T1000 (cell line): ENCODE results near the gene NMRAL1.

Source experiments
- DNase-seq: peaks from one replicate; lab custom pipeline; 2025; ENCODE audit warnings: mixed read lengths; lab: John Stamatoyannopoulos, UW

The NMRAL1 gene

DNA sequence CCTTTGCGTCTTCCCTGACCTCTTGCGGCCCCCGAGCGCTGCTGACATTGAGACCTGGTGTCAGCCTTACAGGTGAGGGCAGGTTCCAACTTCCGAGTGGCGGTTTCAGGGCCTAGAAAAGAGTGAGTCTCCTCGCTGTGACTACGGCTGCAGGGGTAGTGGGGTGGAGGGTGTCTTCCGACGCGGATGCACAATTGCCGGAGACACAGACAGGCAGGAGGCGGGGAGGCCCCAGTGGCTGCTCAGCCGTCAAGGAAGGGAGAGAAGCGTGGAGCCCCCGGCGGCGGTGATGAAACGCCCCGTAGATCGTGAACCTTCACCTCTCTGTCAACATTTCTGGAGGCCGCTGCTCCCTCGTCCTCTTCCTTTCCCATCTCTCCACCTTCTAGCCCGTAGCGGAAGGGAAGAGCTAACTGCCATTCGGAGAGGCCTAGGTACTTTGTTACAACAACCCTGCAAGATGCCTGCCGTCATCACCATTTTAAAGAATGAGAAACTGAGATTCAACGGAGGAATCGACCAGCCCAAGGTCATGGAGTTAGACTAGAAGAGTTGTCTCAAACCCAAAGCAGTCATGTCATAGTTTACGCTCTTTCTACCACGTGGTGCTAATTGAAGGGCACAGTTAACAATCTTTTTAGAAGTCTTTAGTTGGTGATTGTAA is 48.3 kb downstream of the NMRAL1 start:
- no peak for DNase-seq

DNA sequence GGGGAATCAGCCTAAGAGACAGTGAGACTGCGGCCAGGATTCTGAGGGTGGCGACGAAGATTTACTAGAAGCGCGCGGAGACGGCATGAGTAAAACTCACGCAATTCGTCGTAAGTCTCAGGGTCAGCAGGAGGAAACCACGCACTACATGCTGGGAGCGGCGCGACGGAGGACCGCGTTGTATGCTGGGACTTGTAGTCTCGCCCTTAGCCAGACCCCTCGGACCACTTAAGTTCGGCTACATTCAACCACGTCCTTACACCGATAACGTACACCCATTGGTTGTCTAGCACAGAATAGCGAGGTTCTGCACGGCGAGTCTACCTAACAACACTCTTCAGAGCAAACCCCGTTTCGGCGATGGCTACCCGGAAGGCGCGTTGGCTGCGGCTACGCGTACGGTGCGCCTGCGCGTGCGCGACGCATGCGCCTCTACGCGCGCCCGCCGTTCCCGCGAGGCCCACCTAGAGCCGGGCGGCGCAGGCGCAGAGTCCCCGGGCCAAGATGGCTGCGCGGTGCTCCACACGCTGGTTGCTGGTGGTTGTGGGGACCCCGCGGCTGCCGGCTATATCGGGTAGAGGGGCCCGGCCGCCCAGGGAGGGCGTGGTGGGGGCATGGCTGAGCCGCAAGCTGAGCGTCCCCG is 48.9 kb downstream of the NMRAL1 start, which contains the start of gene DNAJA3:
Gene DNAJA3 (plus strand): TSS at position 491 of the 643 bp plus-strand sequence. CDS start 14 bp downstream, at position 505.
- peak; percentile 92 for DNase-seq

DNA sequence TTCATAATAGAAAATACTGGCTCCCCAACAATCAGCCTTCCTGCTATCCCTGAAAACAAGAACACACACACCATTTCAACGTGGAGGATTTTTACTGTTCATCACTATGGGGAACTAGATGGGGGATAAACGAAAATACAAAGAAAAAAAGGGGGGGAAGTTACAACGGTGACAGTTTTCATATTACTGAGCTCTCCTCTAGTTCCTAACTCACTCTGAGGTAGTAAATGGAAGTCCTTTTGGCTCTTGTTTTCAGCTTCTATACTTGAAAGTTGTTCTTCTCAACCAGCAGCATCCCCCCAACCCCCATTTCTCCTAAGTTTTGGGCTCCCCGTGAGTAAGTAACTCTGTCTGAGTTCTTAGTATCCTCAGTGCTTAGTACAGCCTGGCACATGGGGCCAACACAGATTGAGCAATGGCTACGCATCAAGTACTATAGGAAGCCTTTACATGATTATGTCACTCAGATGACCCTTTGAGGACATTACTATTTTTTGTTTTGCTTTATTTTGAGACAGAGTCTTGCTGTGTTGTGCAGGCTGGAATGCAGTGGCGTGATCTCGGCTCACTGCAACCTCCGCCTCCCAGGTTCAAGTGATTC is 53.8 kb downstream of the NMRAL1 start:
- no peak for DNase-seq

DNA sequence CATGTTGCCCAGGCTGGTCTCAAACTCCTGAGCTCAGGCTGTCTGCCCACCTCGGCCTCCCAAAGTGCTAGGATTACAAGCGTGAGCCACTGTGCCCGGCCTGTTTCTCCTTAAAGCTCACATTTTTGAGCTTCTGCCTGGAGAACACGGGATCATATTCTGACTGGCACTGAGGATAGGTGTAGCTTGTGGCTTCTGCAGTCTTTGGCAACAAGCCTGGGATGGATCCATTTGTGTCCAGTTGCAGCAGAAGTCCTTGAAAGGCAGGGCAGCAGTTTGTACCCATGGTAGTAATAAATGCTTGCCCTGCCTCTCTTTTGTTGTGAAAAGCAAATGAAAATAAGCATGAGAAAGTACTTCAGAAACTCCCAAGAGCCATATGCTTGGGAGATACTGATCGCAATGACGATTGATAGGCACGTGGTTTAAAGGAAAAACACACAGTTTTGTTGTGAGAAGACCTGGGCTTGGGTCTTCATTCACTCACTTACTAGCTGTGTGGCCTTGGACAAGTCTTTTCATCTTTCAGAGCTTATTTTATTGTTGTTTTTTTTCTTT is 54.9 kb downstream of the NMRAL1 start:
- no peak for DNase-seq

DNA sequence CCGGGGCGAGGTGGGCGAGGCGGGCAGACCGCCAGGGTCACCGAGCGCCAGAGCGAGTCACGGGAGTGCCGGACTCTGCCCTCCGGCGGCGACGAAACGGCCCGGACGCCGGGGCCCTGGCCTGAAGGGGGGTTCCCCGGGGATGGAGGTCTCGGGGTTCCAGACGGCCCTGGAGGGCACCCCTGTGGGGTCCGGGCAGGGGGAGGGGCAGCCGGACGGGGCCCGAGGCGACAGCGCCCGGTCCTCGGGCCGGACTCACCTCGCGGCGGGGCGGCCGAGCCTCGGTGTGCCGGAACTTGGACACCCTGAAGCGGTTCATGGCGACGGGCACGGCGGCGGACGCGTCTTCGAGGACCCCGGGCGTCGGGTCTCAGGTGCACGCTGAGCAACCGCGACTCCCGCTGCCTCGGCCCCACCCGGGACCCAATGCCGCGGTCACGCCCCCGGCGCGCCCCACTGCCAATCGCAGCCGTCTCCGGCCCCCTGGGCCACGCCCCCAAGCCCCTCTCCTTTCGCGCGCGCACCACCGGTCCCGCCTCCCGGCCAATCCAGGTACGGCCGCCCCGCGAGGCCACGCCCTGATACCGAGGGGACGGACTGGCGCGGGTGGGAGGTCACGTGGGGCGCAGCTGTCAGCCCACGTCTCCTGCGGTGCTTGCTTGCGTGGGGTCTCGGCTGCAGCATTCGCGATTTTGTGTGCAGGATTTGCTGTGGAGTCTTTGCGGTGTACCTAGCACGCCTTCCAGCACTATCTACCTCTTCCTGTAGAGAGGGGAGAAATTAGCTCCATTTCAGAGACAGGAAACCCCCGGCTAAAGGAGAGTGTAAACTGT is 58.0 kb downstream of the NMRAL1 start, which contains the start of gene CORO7:
Gene CORO7 (minus strand): TSS at position 397 of the 833 bp plus-strand sequence. CDS start 78 bp downstream, at position 319.
- peak; percentile 93 for DNase-seq

DNA sequence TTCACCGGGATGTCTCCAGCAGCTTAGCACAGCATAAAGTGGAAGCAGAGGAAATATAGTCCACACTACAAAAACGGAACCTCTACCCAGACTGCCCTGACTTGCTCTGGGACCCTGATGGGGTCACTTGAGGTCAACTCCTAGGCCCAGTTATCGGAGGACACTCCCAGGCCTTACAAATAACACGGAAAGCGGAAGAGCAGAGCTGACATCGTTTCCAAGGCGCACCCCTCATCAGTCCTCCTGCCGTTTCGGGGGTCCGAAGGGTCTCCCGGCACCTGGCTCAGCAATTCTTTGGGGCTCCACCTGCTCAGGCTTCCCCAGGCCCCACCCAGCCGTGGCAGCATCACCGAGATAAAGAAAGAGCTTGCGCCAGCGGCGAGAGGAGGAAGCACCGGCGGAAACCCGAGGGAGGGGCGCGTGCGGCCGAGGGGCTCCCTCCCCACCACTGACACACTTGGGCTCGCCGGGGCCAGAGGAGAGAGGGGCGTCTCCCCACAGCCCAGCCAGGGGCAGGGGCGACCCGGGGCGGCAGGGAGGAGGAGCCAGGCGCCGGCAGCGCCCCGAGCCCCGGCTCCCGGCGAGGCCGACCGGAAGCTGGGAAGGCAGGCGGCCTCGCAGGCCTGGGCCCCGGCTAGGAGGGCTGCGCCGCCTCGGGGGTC is 58.8 kb downstream of the NMRAL1 start:
- no peak for DNase-seq

DNA sequence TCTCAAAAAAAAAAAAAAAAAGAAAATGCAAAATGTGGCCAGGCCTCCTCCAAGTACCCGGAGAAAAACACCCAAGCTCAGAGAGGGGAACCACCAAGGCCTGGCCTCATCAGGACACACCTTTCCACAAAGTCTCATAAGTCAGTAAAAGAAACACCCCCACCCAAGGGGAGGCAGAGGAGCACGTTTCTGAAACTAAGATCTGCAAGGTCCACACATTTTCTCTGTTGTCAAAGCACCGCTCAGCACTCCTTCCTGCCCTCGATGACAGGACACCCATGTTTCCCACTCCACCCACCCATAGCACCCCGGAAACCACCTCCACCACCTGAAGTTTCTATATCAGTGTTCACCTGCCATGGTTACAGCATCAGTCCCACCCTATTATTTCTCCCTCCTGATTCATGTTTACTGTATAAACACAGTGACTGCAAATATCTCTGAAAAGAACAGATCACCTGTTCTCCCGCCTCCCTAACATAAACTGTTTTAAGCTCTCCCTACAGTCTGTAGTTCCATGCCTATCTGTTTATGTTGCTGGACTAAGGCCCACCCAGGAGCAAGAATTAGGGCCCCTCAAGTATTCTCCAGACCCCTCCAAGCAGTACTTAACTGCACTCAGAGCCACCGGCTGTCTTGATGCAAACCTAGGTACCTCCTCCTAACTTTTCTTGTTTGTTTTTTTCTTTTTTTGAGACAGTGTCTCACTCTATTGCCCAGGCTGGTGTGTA is 60.1 kb downstream of the NMRAL1 start:
- no peak for DNase-seq

DNA sequence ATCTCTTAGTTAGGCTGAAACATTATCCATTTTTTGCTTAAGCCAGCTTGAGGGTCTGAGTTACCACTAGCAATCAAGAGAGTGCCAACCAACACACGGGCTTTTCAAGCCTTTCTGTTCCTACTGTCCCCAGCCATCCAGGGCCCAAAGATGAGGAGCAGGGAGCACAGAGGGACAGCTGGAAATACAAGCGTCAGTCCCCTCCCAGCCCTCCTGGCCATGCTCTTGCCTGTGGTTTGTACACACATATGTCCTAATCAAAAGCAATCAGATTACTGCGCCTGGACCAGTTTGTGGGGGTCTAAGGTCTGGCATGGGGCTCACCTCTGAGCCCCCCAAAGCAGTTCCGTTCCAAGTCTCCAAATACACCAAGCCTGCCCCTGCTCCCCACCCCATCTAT is 61.6 kb downstream of the NMRAL1 start:
- no peak for DNase-seq

DNA sequence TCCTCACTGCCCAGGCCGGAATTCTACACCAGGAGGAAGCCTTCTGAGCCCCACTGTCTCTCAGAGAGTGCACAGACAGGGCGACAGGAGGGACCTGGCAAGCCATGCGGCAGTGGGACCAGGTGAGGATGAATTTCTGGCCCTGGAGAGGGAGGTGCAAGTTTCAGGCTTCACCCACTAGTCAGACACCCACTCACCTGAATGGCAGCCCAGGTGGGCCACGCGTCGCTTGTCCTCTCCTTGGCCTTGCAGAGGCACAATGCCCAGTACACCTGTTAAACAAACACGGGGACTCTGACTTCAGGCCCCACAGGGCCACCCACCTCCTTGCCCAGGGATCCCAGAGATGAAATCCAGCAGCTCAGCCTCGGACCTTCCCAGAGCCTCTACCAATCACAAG is 62.3 kb downstream of the NMRAL1 start:
- no peak for DNase-seq
